Measurements from ENCODE around the gene SIGLECL1. TPM values are rescaled to one million over a fixed set of nuclear protein-coding genes. Genes with fewer than 3 reads are reported as not detected.

Gene SIGLECL1
- polyA plus RNA-seq, 4 donors, result not detected

GRCh38 chr19:51252306-51253079 lies 1.6 kb downstream of the SIGLECL1 start:
- no peak for DNase-seq (ENCODE audit: low read depth in 4 of 4, low spot score in 3 of 4)

DNA sequence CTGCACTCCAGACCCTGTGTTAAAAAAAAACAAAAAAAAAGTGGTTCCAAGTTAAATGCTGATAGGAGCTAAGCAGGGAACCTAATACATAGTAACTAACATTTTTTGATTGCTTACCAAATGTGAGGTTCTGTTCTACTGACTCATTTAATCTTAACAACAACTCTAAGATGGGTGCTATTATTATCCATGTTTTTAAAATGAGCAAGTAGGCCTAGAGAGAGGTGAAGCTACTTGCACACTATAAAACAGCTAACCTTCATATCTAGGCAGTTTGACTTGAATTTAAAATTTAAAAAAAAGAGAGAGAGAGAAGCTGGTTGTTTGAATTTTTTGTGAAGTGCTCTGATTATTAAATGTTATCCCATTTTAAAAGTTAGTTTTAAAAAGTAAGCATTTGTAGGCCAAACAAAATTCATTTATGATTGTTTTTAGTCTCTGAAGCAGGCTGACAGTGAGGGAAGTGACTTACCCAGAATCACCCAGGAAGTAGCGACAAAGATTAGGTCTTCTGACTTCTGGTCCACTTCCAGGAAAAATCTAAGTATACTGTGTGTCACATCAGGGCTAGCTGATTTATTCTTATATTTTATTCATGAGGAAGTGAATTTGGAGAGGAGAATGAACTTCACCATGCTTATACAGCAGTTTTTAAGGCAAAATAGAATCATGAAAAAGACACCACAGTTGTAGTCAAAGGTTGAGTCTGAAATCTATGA lies 2.4 kb downstream of the SIGLECL1 start:
- no peak for DNase-seq (ENCODE audit: low read depth in 4 of 4, low spot score in 3 of 4)

DNA sequence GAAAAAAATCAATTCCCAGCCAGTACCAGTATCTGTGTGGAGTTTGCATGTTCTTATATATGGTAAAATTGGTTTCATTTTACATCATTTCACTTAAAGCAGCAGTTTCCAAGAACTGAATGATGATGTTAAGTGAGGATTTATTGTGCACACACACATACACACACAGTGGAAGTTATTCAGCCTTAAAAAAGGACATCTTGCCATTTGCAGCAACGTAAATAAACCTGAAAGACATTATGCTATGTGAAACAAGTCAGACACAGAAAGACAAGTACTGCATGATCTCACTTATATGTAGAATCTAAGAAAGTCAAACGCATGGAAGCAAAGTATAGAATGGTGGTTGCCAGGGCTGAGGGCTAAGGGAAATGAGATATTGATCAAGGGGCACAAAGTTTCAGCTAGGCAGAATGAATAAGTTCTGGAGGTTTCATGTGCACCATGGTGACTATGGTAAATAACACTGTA lies 5.3 kb downstream of the SIGLECL1 start:
- DNase-seq (ENCODE audit: low read depth in 4 of 4, low spot score in 3 of 4), result no peak

GRCh38 chr19:51257471-51257870 lies 6.6 kb downstream of the SIGLECL1 start:
- no peak for DNase-seq (ENCODE audit: low read depth in 4 of 4, low spot score in 3 of 4)

- DNase-seq (ENCODE audit: low read depth in 4 of 4, low spot score in 3 of 4), result no peak
These were observed 7.6 kb downstream of the SIGLECL1 start for GRCh38 chr19:51258165-51259160.

DNA sequence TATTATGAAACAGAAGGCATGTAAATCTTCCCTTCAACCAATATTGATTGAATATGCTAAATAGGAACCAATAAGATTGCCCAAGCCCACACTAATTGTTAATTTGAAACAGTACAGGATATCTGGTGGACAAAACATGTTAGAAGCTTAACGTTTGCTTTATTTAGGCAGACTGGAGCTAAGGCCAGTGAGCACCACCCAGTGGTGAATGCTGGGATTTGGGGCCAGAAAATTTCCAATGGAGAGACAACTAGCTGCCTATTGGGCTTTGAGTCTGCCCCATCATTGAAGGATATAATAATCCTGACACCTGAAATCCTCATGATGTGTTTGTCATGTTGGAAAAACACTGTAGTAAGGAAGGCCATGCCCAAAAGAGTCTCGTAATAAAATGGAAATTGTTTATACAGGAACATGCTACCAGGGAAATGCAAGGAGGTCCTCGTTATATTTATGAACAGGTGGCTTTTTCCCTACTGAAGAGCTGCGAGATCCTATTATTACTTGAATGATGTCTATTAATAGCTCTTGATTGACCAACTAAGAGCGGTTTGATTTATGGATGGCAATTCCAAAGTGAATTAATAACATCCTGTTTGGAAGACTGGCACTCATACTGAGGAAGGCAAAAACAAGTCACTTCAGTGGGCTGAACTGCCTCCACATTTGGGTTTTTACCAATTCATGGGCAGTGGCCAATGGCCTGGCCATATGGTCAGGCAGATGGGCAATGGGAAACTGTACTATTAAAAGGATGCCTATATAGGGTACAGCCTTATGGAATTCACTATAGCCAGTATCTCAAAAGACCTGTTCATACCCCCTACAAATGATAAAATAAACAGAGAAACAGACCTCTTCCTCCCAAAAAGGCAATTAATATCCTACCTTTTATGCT lies 8.7 kb downstream of the SIGLECL1 start:
- DNase-seq (ENCODE audit: low read depth in 4 of 4, low spot score in 3 of 4), result peak; percentile 11 to 26 (median 17)

DNA sequence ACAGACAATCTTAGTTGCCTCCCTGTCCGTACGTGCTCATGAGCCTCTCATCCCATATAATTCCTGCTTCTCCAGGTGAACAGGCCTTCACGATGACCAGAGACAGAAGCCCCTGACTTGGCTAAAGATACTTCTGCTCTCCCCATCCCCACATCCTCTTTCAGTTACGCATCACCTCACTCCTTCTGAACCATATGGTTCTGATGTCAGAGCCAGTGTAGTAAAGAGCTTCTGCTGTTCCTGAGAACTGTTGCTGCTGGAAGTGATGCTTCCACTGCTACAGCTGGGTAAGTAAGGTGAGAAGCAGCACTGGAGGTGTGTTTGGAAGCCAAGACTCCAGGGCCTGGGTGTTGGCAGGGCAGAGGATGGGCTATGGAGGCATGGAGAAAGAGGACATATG lies 12.9 kb downstream of the SIGLECL1 start:
- no peak for DNase-seq (ENCODE audit: low read depth in 4 of 4, low spot score in 3 of 4)

DNA sequence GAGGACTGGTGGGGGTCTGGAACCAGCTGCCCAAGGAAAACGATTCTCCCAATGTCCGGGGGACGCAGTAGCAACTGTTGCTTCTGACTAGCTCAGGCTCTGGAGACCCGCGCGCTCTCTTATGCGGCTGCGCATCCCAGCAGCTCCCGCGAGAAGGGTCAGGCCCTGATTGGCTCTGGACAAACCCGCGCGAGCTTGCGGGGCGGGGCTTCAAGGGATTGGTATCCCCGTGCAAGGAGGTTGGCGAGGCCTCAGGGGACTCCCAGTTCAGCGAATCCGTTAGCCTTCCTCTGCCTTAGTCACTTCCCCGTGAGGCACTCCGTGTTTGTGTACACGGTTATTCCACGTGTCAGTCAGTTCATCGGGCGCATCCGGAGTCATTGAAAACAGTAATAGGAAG lies 20.2 kb downstream of the SIGLECL1 start:
- DNase-seq (ENCODE audit: low read depth in 4 of 4, low spot score in 3 of 4), result no peak

DNA sequence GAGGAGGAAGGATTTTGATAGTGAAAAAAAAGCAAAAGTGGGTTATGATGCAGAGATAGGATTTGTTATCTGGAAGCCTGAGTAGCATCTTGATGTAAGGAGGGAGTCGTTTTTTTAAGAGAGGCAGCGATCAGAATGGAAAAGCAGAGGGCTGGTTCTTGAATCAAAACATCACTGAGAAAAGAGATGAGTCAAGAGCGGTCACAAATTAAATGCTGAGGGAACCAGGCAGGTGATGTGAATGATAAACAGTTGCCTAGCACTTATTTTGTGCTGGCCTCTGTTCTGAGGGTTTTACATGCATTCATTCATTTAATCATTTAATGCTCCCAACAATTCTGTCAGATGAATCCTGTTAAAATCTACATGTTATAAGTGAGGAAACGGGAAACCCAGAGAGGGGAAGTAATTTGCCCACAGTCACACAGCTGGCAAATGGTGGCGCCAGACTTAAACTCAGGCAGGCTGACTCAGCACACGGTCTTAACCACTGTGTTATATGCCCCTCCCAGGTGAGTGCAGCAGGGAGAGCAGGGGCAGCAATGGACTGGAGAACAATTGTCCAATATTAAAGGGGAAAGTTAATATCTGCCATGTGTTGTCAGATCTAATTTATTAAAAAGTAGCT lies 21.4 kb downstream of the SIGLECL1 start:
- DNase-seq (ENCODE audit: low read depth in 4 of 4, low spot score in 3 of 4), result no peak

DNA sequence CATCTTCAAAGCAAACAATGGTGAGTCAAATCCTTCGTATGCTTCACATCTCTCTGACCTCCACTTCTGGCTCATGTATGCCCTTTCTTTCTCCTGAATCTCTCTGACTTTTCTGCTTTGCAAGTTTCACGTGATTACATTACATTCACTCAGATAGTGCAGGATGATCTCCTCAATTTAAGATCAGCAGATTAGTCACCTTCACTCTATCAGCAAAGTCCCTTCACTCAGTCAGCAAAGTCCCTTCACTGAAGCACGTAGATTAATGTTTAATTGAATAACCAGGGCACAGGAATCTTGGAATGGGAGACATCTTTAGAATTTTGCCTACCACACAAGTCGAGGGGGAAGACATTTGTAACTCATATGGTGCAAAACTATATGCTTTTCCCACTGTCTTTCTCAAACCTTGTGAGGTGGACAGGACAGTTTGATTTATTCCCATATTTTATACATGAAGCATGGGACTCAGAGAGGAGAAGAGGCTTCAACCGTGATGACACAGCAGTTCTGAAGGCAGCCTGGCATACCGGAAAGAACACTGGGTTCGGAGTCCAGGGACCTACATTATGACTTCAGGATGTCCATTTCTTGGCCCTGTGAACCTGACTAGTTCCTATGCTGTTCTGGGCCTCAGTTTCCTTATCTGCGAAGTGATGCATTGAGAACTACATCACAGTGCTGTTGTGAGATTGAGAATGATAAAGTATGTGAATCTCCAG lies 23.3 kb downstream of the SIGLECL1 start:
- no peak for DNase-seq (ENCODE audit: low read depth in 4 of 4, low spot score in 3 of 4)

DNA sequence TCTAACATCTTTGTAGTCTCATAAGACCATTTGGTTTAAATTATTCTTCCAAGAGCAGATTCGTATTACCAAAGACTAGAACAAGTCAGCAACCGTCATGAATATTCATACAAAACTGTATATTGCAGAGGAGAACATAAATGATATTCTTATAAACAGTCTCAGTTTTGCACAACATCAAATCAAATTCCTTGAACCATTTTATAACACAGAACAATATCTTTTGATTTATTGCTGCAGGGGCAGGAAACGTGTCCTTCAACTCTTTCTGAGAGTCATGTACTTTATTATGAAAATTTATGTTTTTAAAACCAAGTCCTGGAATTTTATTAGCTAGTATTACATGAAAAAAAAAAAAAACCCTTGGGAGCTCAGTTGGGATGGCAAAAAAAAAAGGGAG lies 26.2 kb downstream of the SIGLECL1 start:
- no peak for DNase-seq (ENCODE audit: low read depth in 4 of 4, low spot score in 3 of 4)

DNA sequence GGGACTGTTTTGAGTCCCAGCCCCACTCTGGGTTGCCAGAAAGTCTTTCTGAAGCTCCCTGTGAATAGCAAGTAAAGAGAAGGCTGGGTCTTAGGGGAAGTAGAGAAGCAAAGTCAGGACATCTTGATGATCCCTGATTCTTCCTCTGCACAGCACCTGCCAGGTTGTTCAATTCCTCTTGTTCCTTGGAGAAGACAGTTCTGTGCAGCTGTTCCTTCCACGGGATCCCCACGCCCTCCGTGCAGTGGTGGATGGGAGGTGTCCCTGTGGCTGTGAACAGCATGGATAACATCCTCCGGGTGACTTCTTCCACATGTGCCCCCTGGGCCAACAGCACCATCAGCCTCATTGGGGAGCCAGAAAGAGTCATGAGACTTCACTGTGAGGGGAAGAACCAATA lies 31.5 kb downstream of the SIGLECL1 start:
- DNase-seq (ENCODE audit: low read depth in 4 of 4, low spot score in 3 of 4), result no peak

DNA sequence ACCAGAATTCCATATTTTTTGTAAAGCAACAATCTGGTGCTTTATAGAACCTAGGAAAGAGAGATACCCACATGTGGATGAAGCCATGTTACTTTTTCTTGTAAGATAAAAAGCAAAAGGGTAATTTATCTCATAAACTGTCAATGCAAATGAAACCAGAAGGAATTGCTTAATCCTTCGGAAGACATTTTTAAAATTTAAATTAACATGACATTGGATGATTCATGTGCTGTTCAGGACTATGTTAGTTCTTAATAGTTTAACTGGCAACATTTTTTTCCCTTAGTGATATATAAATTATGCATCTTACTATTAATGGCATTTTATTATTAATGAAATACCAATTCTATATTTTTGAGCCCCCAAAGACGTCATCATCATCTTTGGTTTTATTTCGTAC lies 34.8 kb downstream of the SIGLECL1 start:
- DNase-seq (ENCODE audit: low read depth in 4 of 4, low spot score in 3 of 4), result no peak

GRCh38 chr19:51289635-51290034 lies 38.8 kb downstream of the SIGLECL1 start:
- DNase-seq (ENCODE audit: low read depth in 4 of 4, low spot score in 3 of 4), result no peak

GRCh38 chr19:51292971-51293370 lies 42.1 kb downstream of the SIGLECL1 start:
- DNase-seq (ENCODE audit: low read depth in 4 of 4, low spot score in 3 of 4), result no peak

DNA sequence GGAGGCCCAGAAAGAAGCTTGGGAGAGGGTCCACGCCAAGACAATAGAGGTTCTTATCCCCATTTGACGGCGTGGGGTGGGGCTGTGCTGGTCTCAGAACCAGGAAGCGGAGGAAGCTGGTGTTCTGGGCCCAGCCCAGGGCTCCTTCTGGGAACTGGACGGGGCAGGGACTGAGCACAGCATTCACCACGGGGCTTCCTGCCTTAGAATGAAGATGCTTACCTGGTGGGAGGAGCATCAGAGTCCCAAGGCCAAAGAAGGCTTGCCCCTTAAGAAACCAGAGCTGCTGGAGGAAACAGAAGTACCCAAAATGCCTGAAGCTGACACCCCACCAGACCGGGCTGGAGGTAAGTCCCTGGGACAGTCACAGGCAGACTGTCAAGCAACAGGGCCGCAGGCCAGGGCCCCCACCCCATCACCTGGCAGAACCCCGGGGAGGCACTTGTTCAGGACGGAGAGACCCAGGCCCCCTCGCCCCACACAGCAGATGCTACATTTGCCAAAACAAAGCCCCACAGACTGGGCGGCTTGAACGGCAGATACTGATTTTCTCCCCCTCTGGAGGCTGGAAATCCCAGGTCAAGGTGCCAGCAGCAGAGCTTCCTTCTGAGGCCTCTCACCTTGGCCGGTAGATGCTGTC lies 42.8 kb downstream of the SIGLECL1 start:
- no peak for DNase-seq (ENCODE audit: low read depth in 4 of 4, low spot score in 3 of 4)

DNA sequence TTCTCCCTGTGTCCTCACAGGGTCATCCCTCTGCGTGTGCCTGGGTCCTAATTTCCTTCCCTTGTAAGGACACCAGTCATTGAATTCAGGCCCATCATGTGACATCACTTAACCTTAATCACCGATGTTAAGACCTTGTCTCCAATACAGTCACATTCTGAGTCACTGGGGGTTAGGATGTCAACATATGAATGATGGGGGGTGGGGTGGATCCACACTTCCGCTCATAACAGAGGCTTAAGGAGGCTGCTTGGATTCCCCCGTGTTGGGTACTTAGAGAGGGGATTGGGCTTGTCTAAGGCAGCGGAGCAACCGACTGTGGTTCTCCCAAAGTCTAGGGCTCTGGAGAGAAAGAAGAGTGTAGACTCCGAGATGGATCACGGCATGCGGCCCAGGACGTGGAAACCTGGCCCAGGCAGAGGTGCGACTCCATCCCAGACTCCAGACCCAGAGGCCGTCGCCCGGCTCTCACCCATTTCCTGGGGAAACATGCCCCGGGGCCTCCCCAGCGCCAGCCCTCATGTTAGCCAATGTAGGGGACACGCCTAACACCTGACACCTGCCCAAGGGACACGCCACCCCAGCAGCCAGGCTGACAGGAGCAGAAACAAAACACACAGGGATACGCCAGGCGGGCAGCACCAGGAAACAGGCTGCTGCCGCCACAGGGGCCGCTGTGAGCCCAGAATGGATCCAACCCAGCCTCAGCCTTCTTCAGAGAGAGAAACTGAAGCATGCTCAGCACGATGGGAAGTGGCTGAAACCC lies 43.5 kb downstream of the SIGLECL1 start:
- DNase-seq (ENCODE audit: low read depth in 4 of 4, low spot score in 3 of 4), result no peak

Measured in right renal pelvis (tissue), 4 donors.